Nephron (organoid): ENCODE data around the gene CARMIL1.

Experiments used
- H3K27ac Mint-ChIP-seq, 3 experiments: 2 replicates each; pipeline ENCODE4 v1.8.0; 2020; ENCODE audit warnings: mixed read lengths in 3 of 3, mild to moderate bottlenecking in 2 of 3, moderate library complexity in 1 of 3
- H3K27me3 Mint-ChIP-seq: 2 replicates; pipeline ENCODE4 v1.8.0; 2021; ENCODE audit warnings: low read depth, mild to moderate bottlenecking, moderate library complexity, mixed read lengths
- H3K36me3 Mint-ChIP-seq: 2 replicates; pipeline ENCODE4 v1.8.0; 2020; ENCODE audit warnings: low read depth, mixed read lengths
- H3K4me1 Mint-ChIP-seq: 2 replicates; pipeline ENCODE4 v1.8.0; 2020; ENCODE audit warnings: mixed read lengths
- H3K4me3 Mint-ChIP-seq, 3 experiments: 2 replicates each; pipeline ENCODE4 v1.8.0; 2020; ENCODE audit warnings: mild to moderate bottlenecking in 3 of 3, mixed read lengths in 3 of 3, moderate library complexity in 2 of 3
- H3K9me3 Mint-ChIP-seq: 2 replicates; pipeline ENCODE4 v1.8.0; 2020; ENCODE audit warnings: mixed read lengths
- TF ChIP-seq, protein P1 (sequence below), 3 experiments: fragments of 200-600 bp; sonication (generic); IDR thresholded peaks; one replicate each; pipeline ENCODE4 v1.5.0; 2021; ENCODE audit warnings: antibody characterized with exemption in 3 of 3; ENCODE audit not compliant: unreplicated experiment in 3 of 3

CARMIL1 gene

DNA sequence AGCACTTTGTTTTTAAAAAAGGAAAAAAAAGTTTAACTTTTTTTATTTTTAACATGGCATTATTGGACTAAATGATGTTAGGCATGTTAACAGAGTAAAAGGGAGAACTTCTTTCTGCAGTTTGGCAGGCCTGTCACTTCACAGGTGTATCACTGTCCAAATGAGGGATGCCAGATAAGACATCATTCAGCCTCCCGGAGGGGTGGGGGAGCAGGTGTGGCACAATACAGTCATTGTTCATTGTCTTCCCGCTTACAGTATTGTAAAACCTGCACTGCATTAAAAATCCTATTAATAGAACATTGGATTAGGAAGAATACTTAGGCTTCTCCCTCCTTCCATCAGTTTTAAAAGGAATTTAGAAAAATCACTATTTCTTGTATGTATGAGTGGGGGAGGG, 80.7 kb downstream of the CARMIL1 start:
- H3K4me1 Mint-ChIP-seq, result peaks cover 23% of the 10 kb centered on the region
- no peak overlapping the region for H3K27ac Mint-ChIP-seq
- no peaks in the 10 kb centered on the region for H3K9me3 Mint-ChIP-seq
- TF ChIP-seq, protein P1, sequence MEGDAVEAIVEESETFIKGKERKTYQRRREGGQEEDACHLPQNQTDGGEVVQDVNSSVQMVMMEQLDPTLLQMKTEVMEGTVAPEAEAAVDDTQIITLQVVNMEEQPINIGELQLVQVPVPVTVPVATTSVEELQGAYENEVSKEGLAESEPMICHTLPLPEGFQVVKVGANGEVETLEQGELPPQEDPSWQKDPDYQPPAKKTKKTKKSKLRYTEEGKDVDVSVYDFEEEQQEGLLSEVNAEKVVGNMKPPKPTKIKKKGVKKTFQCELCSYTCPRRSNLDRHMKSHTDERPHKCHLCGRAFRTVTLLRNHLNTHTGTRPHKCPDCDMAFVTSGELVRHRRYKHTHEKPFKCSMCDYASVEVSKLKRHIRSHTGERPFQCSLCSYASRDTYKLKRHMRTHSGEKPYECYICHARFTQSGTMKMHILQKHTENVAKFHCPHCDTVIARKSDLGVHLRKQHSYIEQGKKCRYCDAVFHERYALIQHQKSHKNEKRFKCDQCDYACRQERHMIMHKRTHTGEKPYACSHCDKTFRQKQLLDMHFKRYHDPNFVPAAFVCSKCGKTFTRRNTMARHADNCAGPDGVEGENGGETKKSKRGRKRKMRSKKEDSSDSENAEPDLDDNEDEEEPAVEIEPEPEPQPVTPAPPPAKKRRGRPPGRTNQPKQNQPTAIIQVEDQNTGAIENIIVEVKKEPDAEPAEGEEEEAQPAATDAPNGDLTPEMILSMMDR (IDR thresholded peaks at IDR 0.05; ENCODE audit: unreplicated experiment in 3 of 3), result no peak
- peaks cover 3% of the 10 kb centered on the region for H3K27me3 Mint-ChIP-seq
- H3K36me3 Mint-ChIP-seq, result no peaks in the 10 kb centered on the region
- H3K4me3 Mint-ChIP-seq, result no peak overlapping the region

DNA sequence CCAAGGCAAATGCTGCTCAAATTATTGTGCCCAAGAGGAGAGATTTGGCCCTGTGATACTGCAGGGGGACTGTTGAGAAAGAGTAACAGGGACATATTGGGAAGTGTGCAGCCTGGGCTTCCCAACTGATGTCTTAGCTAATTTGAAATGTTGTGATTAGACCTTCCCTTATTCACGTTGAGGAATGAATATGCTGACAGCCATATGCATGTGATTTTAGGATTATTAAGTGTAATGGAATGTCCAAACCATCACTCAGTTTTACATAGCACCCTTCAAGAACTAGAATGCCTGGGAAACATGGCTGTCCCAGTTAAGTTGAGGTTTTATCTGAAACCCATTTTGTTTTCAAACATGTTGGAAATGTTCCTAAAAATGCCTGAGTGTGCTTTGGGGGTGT, 81.4 kb downstream of the CARMIL1 start:
- Mint-ChIP-seq H3K9me3 (no peaks in the 10 kb centered on the region), H3K36me3 (no peaks in the 10 kb centered on the region), H3K27ac (no peak overlapping the region), H3K4me1 (peaks cover 23% of the 10 kb centered on the region), H3K27me3 (peaks cover 3% of the 10 kb centered on the region), H3K4me3 (no peak overlapping the region)
- TF ChIP-seq, protein P1 (IDR thresholded peaks at IDR 0.05; ENCODE audit: unreplicated experiment in 3 of 3), result no peak

DNA sequence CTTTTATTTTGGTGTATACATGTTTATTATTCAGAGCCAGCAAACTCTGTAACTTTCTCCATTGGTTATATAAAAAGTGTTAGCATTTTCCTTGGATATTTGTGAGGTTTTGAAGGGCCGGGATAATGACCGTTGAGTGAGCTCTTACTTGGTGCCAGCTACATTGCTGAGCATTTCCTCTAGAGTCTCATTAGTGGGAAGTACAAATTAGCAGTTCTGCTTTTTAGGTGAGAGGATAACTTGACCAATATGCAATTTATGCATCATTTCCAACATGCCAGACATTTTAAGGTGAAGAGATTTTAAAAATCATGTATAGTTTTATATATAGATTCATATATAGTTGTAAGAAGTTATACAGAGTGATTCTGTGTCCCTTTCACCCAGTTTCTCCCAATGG, 84.3 kb downstream of the CARMIL1 start:
- H3K9me3 Mint-ChIP-seq, result no peaks in the 10 kb centered on the region
- TF ChIP-seq, protein P1 (IDR thresholded peaks at IDR 0.05; ENCODE audit: unreplicated experiment in 3 of 3), result no peak
- H3K4me3 Mint-ChIP-seq, result no peak overlapping the region
- no peaks in the 10 kb centered on the region for H3K36me3 Mint-ChIP-seq
- no peak overlapping the region for H3K27ac Mint-ChIP-seq
- H3K27me3 Mint-ChIP-seq, result peaks cover 3% of the 10 kb centered on the region
- H3K4me1 Mint-ChIP-seq, result peaks cover 29% of the 10 kb centered on the region

DNA sequence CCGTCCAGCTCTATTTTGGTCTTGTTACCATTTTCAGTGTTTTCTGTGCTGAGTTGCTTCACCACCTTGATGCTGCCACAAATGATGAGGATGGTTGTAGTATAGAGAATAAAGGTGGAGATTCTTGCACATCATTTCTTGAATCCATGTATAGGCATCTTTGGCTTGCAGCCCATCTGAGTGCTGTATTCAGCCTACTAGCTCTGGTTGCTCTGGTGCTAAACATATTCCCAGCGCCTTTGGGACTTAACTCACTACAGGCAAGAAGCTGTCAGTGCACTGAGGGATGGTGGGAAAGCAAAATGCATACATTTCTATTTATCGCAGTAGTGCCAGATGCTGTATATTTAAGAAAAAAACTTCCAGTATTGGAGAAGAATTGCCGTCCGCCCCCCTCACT, 86.0 kb downstream of the CARMIL1 start:
- Mint-ChIP-seq H3K4me1 (peaks cover 35% of the 10 kb centered on the region), H3K4me3 (no peak overlapping the region), H3K36me3 (no peaks in the 10 kb centered on the region), H3K27ac (no peak overlapping the region), H3K27me3 (peaks cover 3% of the 10 kb centered on the region), H3K9me3 (no peaks in the 10 kb centered on the region)
- TF ChIP-seq, protein P1 (IDR thresholded peaks at IDR 0.05; ENCODE audit: unreplicated experiment in 3 of 3), result no peak

DNA sequence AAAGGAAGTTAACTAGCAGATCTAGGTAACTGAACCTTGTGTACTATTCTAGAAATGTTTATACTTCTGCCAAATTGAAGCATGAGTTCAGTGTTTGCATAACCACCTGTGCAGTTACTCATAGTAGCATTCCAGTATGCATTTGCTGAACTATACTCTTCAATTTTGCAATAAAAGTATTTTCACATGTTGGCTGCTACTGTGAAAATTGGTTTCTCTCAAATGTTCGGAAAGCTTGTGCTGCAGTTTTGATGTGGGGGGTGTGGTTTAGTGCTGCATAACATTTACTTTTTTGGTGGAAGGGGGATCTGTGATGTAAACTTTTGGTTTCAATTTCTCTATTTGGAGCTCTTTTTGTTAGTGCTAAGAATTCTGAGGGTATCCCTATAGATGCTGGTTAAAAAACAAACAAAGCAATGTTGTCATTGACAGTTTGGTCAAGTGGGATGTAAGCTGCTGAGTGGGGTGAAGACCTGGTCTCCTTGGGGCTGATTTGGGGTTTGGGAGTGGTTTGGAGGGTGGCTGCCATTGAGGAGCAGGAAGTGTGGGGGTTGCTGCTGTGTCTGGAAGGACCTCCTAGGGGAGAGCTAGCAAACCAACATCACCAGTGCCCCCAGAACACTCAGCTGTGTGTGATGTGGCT, 87.8 kb downstream of the CARMIL1 start:
- H3K36me3 Mint-ChIP-seq, result no peaks in the 10 kb centered on the region
- H3K4me1 Mint-ChIP-seq, result peaks cover 37% of the 10 kb centered on the region
- TF ChIP-seq, protein P1 (IDR thresholded peaks at IDR 0.05; ENCODE audit: unreplicated experiment in 3 of 3), result no peak
- H3K27me3 Mint-ChIP-seq, result peaks cover 3% of the 10 kb centered on the region
- H3K27ac Mint-ChIP-seq, result no peak overlapping the region
- H3K9me3 Mint-ChIP-seq, result peaks cover under 1% of the 10 kb centered on the region
- no peak overlapping the region for H3K4me3 Mint-ChIP-seq

DNA sequence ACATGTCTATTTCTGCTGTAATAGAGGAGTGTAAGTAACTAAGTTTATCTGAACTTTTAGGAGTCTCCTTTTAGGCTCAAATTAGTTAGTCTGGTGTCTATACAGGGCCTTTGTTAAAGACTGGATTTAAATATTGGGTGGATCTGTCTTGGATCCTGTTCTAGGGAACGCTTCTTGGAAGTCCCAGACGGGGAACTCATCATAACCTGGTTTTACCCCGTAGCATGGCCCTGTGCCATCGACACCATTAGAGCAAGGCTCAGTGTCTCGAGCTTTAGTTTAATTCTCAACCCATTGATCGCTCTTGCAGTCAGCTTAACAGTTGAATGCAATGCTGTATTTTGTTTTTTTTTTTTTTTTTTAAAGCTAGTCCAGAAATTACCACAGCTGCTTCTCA, 89.9 kb downstream of the CARMIL1 start:
- peaks cover 12% of the 10 kb centered on the region for H3K9me3 Mint-ChIP-seq
- peaks cover under 1% of the 10 kb centered on the region for H3K27me3 Mint-ChIP-seq
- no peaks in the 10 kb centered on the region for H3K36me3 Mint-ChIP-seq
- H3K4me3 Mint-ChIP-seq, result no peak overlapping the region
- H3K4me1 Mint-ChIP-seq, result peaks cover 37% of the 10 kb centered on the region
- TF ChIP-seq, protein P1 (IDR thresholded peaks at IDR 0.05; ENCODE audit: unreplicated experiment in 3 of 3), result no peak
- H3K27ac Mint-ChIP-seq, result peak overlapping the region; percentile 54 to 69 (median 56)
